SK-N-MC (cell line): ENCODE measurements around the gene CCDC32.

Experiments used
- EZH2 ChIP-seq: fragments of 200-600 bp; sonication (generic); IDR thresholded peaks from one replicate; pipeline ENCODE4 v1.6.1; 2017; ENCODE audit warnings: antibody characterized with exemption
- POLR2AphosphoS5 ChIP-seq: IDR thresholded peaks from 2 replicates; pipeline ENCODE4 v1.6.1; 2012; ENCODE audit warnings: mild to moderate bottlenecking, low read depth, low read length, borderline replicate concordance

- TF ChIP-seq POLR2AphosphoS5, result no peak
- no peak for TF ChIP-seq EZH2
These were observed 2.3 kb upstream of the CCDC32 start for GRCh38 chr15:40567111-40567510.
